ENCODE measurements around the gene PAPPA2.

DNA sequence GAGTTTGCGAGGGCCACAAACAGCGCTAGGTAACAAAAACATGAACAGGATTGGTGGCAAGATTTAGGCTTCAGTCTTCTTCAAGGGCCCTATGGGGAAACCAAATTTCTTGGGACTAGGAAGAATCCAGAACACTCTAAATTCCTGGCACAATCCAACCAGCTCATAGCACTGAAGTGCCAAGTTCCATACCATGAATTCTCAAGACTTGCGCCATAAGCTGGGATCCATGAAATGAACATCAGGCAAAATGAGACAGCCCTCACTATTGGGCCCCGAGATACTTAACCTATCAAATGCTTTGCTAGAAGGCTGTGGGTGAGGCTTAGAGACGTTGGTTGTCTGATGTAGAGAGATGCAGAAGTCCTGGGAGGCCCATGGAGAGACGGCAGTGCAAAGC lies 322.1 kb downstream of the PAPPA2 start:
- TF ChIP-seq, protein P1, sequence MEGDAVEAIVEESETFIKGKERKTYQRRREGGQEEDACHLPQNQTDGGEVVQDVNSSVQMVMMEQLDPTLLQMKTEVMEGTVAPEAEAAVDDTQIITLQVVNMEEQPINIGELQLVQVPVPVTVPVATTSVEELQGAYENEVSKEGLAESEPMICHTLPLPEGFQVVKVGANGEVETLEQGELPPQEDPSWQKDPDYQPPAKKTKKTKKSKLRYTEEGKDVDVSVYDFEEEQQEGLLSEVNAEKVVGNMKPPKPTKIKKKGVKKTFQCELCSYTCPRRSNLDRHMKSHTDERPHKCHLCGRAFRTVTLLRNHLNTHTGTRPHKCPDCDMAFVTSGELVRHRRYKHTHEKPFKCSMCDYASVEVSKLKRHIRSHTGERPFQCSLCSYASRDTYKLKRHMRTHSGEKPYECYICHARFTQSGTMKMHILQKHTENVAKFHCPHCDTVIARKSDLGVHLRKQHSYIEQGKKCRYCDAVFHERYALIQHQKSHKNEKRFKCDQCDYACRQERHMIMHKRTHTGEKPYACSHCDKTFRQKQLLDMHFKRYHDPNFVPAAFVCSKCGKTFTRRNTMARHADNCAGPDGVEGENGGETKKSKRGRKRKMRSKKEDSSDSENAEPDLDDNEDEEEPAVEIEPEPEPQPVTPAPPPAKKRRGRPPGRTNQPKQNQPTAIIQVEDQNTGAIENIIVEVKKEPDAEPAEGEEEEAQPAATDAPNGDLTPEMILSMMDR (conservative IDR thresholded peaks at IDR 0.05; ENCODE audit: low read length) = no peak
- TF ChIP-seq EZH2phosphoT487 (IDR thresholded peaks at IDR 0.05; ENCODE audit: borderline replicate concordance, low read depth, low read length) = no peak

Measured in OCI-LY7 (cell line).